ENCODE data around the gene COL25A1. TPM values are rescaled to one million over a fixed set of nuclear protein-coding genes. Genes with fewer than 3 reads are reported as not detected.

Gene COL25A1
- total RNA-seq, 1 donor from 2014 or later, result 0.35 TPM

DNA sequence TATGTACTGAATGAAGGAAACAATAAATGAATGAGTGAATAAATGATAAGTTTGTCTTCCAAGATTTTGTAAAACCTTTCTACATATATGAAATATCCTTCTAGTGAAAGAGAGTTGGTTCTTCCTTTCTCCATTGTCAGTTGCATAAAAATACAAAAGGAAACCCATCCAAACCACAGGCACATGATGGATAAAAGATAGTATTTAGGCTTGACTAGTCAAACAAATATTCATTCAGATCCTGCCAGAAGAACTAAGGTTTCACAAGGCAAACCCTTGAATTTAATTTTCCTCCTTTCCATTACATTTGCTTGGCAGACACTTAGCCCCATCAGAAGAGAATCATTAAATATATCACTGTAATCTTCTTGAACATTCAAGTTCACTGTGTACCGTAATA is 208.4 kb downstream of the COL25A1 start:
- intact Hi-C loops (cut with DNase I), result no loop called here
- Histone ChIP-seq H3K9me3 (no peaks in the 10 kb centered on the region), H3K27ac (no peak overlapping the region), H3K27me3 (ENCODE audit: low read depth) (no peaks in the 10 kb centered on the region), H3K4me3 (no peak overlapping the region), H3K36me3 (no peaks in the 10 kb centered on the region), H3K4me1 (no peaks in the 10 kb centered on the region)
- no peak for ATAC-seq
- no peak for DNase-seq
- TF ChIP-seq, protein P1, sequence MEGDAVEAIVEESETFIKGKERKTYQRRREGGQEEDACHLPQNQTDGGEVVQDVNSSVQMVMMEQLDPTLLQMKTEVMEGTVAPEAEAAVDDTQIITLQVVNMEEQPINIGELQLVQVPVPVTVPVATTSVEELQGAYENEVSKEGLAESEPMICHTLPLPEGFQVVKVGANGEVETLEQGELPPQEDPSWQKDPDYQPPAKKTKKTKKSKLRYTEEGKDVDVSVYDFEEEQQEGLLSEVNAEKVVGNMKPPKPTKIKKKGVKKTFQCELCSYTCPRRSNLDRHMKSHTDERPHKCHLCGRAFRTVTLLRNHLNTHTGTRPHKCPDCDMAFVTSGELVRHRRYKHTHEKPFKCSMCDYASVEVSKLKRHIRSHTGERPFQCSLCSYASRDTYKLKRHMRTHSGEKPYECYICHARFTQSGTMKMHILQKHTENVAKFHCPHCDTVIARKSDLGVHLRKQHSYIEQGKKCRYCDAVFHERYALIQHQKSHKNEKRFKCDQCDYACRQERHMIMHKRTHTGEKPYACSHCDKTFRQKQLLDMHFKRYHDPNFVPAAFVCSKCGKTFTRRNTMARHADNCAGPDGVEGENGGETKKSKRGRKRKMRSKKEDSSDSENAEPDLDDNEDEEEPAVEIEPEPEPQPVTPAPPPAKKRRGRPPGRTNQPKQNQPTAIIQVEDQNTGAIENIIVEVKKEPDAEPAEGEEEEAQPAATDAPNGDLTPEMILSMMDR (IDR thresholded peaks at IDR 0.05), result no peak

DNA sequence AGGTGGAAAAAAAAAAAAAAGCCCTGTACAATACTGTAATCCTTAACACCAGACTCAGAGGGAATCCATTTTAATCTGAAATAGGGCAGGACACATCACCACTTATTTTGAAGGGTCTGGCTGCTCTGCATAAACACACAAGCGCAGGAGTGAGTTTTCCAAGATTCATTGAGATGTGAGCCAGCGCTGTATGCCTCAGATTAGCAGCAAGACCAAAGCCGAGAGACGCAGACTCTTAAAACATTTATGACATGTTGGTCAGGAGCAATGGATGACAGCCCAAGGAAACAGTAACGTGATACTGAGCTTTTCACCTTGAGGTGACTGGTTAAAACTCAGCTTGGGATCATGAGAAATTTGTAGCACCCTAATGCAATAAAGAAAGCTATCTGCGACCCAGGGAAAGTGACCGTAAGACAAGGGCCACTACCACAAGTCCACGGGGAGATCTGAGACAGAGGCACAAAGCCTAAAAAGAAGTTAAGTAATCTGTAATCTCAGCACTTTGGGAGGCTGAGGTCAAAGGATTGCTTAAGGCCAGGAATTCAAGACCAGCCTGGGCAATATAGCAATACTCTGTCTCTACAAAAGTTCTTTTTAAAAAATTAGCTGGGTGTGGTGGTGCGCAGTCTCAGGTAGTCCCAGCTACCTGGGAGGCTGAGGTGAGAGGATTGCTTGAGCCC is 210.6 kb downstream of the COL25A1 start:
- Histone ChIP-seq H3K9me3 (no peaks in the 10 kb centered on the region), H3K27ac (no peak overlapping the region), H3K36me3 (no peaks in the 10 kb centered on the region), H3K27me3 (ENCODE audit: low read depth) (no peaks in the 10 kb centered on the region), H3K4me1 (no peaks in the 10 kb centered on the region), H3K4me3 (no peak overlapping the region)
- DNase-seq (no peak), ATAC-seq (no peak)
- TF ChIP-seq, protein P1 (IDR thresholded peaks at IDR 0.05), result no peak
- intact Hi-C loops (cut with DNase I), result no loop called here

DNA sequence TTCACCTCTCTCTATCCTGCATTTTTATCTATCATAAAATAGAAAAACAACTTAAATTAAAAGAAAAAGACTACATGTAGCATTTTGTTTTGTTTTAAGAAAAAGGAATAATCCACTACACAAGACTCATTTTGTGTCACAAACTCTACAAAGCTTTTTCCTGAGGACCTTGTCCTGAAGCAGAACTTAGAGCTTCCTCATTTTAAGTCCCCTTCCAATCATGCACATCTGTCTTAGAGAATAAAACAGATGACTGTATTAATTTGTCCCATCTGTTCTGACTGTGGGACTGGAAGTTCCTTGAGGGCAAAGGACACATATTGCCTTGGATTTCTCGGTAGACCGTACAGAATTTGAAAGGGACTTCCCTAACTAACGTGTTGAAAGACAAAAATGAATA is 218.5 kb downstream of the COL25A1 start:
- intact Hi-C loops (cut with DNase I), result no loop called here
- no peak for ATAC-seq
- Histone ChIP-seq H3K36me3 (no peaks in the 10 kb centered on the region), H3K4me1 (peaks cover 4% of the 10 kb centered on the region), H3K27me3 (ENCODE audit: low read depth) (no peaks in the 10 kb centered on the region), H3K27ac (no peak overlapping the region), H3K4me3 (no peak overlapping the region), H3K9me3 (no peaks in the 10 kb centered on the region)
- DNase-seq, result no peak
- TF ChIP-seq, protein P1 (IDR thresholded peaks at IDR 0.05), result no peak

DNA sequence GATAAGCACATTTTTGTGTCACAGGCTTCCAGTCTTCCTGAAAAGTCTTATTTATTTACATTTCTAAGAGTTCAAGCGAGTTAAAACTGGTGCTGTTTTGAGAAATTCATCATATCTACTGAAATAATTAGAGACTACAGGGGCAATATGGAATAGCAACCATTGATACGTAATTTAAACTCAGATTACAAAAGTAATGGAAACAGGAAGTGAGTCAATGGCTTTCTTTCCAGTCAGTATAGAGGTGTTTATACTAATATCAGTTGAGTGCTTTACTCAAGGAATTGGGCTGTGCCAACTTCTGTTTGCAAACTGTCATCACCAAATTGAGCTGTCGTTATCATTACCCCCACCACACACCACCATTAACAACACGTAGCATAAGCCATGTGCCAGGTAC is 222.7 kb downstream of the COL25A1 start:
- TF ChIP-seq, protein P1 (IDR thresholded peaks at IDR 0.05), result no peak
- Histone ChIP-seq H3K4me1 (peaks cover 4% of the 10 kb centered on the region), H3K36me3 (no peaks in the 10 kb centered on the region), H3K27ac (no peak overlapping the region), H3K27me3 (ENCODE audit: low read depth) (no peaks in the 10 kb centered on the region), H3K9me3 (no peaks in the 10 kb centered on the region), H3K4me3 (no peak overlapping the region)
- DNase-seq, result no peak
- ATAC-seq, result no peak
- intact Hi-C loops (cut with DNase I), result no loop called here

DNA sequence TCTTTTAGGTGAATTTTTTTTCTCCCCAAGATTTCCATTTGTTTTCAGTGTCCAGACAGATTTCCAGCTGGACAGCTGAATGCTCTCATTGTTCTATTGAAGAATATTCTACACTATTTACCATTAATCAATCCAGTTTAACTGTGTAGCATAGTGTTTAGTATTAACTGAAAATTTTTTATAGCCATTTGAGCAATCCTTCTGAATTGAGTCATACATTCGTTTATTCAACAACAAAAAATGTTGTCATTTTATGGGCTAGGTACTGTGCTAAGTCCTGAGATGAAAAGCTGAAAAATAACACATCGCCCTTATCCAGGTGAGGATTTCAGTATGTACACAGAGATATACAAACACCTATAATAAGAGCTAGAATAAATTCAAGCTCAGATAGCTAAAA is 223.3 kb downstream of the COL25A1 start:
- H3K4me1 ChIP-seq, result peaks cover 4% of the 10 kb centered on the region
- no peaks in the 10 kb centered on the region for H3K27me3 ChIP-seq (ENCODE audit: low read depth)
- TF ChIP-seq, protein P1 (IDR thresholded peaks at IDR 0.05), result no peak
- intact Hi-C loops (cut with DNase I), result no loop called here
- no peak overlapping the region for H3K4me3 ChIP-seq
- no peaks in the 10 kb centered on the region for H3K9me3 ChIP-seq
- DNase-seq, result no peak
- no peak for ATAC-seq
- no peak overlapping the region for H3K27ac ChIP-seq
- H3K36me3 ChIP-seq, result no peaks in the 10 kb centered on the region
